ENCODE results near the gene TECPR2. TPM values are rescaled to one million over a fixed set of nuclear protein-coding genes. Genes with fewer than 3 reads are reported as not detected.

Gene TECPR2
- total and polyA plus RNA-seq, 2 of the 13 experiments (the other 11 are each of a cell fraction or from before 2014, with no cell fraction given), result 3.5 to 5.7 TPM

DNA sequence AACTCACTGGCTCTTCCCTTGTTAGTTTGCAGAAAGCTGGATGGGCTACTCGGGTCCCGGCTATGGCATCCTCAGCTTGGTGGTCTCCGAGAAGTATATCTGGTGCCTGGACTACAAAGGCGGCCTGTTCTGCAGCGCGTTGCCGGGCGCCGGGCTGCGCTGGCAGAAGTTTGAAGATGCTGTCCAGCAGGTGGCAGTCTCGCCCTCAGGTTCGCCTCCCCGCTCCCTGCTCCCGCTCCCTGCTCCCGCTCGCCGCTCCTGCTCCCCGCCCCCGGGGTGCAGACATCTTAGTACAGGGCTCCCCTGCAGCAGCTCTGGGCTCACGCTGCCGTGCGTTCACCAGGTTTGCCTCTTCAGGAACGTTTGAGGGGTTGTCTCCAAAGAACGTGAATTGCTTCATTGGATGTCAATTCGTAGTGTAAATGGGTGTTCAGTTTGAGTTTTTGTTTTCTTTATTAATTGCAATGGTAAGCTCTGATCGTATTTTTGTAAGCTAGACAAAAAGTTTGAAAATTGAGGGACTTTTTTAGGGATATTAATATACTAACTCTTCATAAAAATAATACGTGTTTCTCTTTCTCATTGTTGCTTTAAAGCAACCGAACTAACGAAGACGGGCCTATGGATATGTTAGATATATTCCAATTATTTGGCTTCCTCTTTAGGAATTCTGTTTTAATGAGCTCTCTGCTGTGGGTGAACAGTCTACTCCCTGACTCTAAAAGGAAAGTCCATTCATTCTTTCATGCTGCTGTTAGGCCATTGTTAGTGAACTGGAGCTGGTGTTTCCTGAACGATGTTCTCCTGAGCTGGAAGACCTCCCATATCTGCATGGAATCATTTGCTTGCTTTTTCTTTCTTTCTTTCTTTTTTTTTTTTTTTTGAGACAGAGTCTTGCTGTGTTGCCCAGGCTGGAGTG, 75.5 kb downstream of the TECPR2 start (continued):
- TF ChIP-seq, protein P1, sequence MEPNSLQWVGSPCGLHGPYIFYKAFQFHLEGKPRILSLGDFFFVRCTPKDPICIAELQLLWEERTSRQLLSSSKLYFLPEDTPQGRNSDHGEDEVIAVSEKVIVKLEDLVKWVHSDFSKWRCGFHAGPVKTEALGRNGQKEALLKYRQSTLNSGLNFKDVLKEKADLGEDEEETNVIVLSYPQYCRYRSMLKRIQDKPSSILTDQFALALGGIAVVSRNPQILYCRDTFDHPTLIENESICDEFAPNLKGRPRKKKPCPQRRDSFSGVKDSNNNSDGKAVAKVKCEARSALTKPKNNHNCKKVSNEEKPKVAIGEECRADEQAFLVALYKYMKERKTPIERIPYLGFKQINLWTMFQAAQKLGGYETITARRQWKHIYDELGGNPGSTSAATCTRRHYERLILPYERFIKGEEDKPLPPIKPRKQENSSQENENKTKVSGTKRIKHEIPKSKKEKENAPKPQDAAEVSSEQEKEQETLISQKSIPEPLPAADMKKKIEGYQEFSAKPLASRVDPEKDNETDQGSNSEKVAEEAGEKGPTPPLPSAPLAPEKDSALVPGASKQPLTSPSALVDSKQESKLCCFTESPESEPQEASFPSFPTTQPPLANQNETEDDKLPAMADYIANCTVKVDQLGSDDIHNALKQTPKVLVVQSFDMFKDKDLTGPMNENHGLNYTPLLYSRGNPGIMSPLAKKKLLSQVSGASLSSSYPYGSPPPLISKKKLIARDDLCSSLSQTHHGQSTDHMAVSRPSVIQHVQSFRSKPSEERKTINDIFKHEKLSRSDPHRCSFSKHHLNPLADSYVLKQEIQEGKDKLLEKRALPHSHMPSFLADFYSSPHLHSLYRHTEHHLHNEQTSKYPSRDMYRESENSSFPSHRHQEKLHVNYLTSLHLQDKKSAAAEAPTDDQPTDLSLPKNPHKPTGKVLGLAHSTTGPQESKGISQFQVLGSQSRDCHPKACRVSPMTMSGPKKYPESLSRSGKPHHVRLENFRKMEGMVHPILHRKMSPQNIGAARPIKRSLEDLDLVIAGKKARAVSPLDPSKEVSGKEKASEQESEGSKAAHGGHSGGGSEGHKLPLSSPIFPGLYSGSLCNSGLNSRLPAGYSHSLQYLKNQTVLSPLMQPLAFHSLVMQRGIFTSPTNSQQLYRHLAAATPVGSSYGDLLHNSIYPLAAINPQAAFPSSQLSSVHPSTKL (CRISPR knock-in tag; IDR thresholded peaks at IDR 0.05), result peak; percentile 21; the same call in 1 of the 2 replicates
- TF ChIP-seq, protein P2, sequence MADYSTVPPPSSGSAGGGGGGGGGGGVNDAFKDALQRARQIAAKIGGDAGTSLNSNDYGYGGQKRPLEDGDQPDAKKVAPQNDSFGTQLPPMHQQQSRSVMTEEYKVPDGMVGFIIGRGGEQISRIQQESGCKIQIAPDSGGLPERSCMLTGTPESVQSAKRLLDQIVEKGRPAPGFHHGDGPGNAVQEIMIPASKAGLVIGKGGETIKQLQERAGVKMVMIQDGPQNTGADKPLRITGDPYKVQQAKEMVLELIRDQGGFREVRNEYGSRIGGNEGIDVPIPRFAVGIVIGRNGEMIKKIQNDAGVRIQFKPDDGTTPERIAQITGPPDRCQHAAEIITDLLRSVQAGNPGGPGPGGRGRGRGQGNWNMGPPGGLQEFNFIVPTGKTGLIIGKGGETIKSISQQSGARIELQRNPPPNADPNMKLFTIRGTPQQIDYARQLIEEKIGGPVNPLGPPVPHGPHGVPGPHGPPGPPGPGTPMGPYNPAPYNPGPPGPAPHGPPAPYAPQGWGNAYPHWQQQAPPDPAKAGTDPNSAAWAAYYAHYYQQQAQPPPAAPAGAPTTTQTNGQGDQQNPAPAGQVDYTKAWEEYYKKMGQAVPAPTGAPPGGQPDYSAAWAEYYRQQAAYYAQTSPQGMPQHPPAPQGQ (CRISPR knock-in tag; IDR thresholded peaks at IDR 0.05; ENCODE audit: borderline replicate concordance), result no peak
- TF ChIP-seq MTF1 (CRISPR knock-in tag; IDR thresholded peaks at IDR 0.05) (no peak), ZNF773 (CRISPR knock-in tag; IDR thresholded peaks at IDR 0.05; ENCODE audit: borderline replicate concordance) (no peak), BORCS8-MEF2B (CRISPR knock-in tag; IDR thresholded peaks at IDR 0.05) (no peak), IKZF1 (IDR thresholded peaks at IDR 0.05) (no peak), ZNF766 (CRISPR knock-in tag; IDR thresholded peaks at IDR 0.05; ENCODE audit: borderline replicate concordance) (no peak)
- TF ChIP-seq, protein P3, sequence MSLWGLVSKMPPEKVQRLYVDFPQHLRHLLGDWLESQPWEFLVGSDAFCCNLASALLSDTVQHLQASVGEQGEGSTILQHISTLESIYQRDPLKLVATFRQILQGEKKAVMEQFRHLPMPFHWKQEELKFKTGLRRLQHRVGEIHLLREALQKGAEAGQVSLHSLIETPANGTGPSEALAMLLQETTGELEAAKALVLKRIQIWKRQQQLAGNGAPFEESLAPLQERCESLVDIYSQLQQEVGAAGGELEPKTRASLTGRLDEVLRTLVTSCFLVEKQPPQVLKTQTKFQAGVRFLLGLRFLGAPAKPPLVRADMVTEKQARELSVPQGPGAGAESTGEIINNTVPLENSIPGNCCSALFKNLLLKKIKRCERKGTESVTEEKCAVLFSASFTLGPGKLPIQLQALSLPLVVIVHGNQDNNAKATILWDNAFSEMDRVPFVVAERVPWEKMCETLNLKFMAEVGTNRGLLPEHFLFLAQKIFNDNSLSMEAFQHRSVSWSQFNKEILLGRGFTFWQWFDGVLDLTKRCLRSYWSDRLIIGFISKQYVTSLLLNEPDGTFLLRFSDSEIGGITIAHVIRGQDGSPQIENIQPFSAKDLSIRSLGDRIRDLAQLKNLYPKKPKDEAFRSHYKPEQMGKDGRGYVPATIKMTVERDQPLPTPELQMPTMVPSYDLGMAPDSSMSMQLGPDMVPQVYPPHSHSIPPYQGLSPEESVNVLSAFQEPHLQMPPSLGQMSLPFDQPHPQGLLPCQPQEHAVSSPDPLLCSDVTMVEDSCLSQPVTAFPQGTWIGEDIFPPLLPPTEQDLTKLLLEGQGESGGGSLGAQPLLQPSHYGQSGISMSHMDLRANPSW (CRISPR knock-in tag; IDR thresholded peaks at IDR 0.05; ENCODE audit: borderline replicate concordance), result no peak
- TF ChIP-seq, protein P4, sequence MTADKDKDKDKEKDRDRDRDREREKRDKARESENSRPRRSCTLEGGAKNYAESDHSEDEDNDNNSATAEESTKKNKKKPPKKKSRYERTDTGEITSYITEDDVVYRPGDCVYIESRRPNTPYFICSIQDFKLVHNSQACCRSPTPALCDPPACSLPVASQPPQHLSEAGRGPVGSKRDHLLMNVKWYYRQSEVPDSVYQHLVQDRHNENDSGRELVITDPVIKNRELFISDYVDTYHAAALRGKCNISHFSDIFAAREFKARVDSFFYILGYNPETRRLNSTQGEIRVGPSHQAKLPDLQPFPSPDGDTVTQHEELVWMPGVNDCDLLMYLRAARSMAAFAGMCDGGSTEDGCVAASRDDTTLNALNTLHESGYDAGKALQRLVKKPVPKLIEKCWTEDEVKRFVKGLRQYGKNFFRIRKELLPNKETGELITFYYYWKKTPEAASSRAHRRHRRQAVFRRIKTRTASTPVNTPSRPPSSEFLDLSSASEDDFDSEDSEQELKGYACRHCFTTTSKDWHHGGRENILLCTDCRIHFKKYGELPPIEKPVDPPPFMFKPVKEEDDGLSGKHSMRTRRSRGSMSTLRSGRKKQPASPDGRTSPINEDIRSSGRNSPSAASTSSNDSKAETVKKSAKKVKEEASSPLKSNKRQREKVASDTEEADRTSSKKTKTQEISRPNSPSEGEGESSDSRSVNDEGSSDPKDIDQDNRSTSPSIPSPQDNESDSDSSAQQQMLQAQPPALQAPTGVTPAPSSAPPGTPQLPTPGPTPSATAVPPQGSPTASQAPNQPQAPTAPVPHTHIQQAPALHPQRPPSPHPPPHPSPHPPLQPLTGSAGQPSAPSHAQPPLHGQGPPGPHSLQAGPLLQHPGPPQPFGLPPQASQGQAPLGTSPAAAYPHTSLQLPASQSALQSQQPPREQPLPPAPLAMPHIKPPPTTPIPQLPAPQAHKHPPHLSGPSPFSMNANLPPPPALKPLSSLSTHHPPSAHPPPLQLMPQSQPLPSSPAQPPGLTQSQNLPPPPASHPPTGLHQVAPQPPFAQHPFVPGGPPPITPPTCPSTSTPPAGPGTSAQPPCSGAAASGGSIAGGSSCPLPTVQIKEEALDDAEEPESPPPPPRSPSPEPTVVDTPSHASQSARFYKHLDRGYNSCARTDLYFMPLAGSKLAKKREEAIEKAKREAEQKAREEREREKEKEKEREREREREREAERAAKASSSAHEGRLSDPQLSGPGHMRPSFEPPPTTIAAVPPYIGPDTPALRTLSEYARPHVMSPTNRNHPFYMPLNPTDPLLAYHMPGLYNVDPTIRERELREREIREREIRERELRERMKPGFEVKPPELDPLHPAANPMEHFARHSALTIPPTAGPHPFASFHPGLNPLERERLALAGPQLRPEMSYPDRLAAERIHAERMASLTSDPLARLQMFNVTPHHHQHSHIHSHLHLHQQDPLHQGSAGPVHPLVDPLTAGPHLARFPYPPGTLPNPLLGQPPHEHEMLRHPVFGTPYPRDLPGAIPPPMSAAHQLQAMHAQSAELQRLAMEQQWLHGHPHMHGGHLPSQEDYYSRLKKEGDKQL (CRISPR knock-in tag; IDR thresholded peaks at IDR 0.05; ENCODE audit: low read depth), result no peak
- TF ChIP-seq, protein P5, sequence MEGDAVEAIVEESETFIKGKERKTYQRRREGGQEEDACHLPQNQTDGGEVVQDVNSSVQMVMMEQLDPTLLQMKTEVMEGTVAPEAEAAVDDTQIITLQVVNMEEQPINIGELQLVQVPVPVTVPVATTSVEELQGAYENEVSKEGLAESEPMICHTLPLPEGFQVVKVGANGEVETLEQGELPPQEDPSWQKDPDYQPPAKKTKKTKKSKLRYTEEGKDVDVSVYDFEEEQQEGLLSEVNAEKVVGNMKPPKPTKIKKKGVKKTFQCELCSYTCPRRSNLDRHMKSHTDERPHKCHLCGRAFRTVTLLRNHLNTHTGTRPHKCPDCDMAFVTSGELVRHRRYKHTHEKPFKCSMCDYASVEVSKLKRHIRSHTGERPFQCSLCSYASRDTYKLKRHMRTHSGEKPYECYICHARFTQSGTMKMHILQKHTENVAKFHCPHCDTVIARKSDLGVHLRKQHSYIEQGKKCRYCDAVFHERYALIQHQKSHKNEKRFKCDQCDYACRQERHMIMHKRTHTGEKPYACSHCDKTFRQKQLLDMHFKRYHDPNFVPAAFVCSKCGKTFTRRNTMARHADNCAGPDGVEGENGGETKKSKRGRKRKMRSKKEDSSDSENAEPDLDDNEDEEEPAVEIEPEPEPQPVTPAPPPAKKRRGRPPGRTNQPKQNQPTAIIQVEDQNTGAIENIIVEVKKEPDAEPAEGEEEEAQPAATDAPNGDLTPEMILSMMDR (CRISPR knock-in tag; IDR thresholded peaks at IDR 0.05), result peak; percentile 97
